Astrocyte (in vitro differentiated cells and primary cell): Measurements from ENCODE around the gene TRIM26.

ENCODE experiments used
- EZH2 ChIP-seq: IDR thresholded peaks from 2 replicates; pipeline ENCODE4 v1.6.1; 2012; ENCODE audit warnings: mild to moderate bottlenecking, low read length, inconsistent platforms; ENCODE audit not compliant: insufficient read depth
- TF ChIP-seq, protein P1 (sequence below): IDR thresholded peaks from 2 replicates; pipeline ENCODE4 v1.5.1; 2011; ENCODE audit warnings: low read depth, mild to moderate bottlenecking, inconsistent platforms, low read length, moderate library complexity; ENCODE audit not compliant: insufficient read depth

- TF ChIP-seq, protein P1, sequence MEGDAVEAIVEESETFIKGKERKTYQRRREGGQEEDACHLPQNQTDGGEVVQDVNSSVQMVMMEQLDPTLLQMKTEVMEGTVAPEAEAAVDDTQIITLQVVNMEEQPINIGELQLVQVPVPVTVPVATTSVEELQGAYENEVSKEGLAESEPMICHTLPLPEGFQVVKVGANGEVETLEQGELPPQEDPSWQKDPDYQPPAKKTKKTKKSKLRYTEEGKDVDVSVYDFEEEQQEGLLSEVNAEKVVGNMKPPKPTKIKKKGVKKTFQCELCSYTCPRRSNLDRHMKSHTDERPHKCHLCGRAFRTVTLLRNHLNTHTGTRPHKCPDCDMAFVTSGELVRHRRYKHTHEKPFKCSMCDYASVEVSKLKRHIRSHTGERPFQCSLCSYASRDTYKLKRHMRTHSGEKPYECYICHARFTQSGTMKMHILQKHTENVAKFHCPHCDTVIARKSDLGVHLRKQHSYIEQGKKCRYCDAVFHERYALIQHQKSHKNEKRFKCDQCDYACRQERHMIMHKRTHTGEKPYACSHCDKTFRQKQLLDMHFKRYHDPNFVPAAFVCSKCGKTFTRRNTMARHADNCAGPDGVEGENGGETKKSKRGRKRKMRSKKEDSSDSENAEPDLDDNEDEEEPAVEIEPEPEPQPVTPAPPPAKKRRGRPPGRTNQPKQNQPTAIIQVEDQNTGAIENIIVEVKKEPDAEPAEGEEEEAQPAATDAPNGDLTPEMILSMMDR: no peak
- TF ChIP-seq EZH2: no peak
Observed at GRCh38 chr6:30135757-30136156, 77.4 kb downstream of the TRIM26 start, which contains the start of gene TRIM40.
